ENCODE data around the gene CMTR1. TPM values are rescaled to one million over a fixed set of nuclear protein-coding genes. Genes with fewer than 3 reads are reported as not detected.

The CMTR1 gene
- total RNA-seq, 4 donors from 2014 or later, result 39.3 to 45.0 (median 40.9) TPM

DNA sequence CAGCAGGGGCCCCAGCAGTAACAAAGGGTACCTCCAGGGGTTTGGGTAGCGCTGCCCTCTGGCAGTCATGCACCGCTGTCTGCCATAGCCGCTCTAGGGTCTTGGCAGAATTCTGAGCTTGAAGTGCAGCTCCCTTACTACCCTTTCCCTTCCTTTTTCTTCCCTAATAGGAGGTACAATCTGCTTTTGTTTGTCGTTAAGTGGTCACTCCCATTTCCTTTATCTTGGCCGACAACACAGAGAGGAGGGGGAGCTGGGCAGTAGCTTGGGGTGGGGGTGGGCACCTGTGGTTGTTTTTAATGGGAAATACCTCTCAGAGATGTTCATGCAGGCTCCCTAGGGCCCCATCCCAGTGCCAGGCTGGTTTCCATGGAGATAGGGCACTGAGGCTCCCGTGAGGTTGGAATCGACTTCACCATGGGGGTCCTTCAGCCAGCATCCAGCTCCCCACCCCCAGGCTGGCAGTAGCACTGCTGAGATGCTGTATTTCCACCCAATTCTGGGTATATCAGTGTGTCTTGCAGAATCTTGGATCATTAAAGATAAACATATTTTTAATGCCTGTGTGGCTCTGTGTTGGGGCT lies 48.0 kb downstream of the CMTR1 start:
- 46 to 50% methylated on average over 7 of the region's 7 CpGs for WGBS, 2 donors
- Histone ChIP-seq H3K27ac (no peak overlapping the region), H3K4me3 (no peak overlapping the region), H3K36me3 (peaks cover 0 to 90% (median 13%) of the 10 kb centered on the region in 3 donors), H3K9me3 (no peaks in the 10 kb centered on the region), H3K4me1 (peaks cover 0 to 4% (median 0%) of the 10 kb centered on the region in 4 donors), H3K27me3 (no peaks in the 10 kb centered on the region)
- no peak for DNase-seq (ENCODE audit: low spot score in 2 of 2)
- TF ChIP-seq, protein P1, sequence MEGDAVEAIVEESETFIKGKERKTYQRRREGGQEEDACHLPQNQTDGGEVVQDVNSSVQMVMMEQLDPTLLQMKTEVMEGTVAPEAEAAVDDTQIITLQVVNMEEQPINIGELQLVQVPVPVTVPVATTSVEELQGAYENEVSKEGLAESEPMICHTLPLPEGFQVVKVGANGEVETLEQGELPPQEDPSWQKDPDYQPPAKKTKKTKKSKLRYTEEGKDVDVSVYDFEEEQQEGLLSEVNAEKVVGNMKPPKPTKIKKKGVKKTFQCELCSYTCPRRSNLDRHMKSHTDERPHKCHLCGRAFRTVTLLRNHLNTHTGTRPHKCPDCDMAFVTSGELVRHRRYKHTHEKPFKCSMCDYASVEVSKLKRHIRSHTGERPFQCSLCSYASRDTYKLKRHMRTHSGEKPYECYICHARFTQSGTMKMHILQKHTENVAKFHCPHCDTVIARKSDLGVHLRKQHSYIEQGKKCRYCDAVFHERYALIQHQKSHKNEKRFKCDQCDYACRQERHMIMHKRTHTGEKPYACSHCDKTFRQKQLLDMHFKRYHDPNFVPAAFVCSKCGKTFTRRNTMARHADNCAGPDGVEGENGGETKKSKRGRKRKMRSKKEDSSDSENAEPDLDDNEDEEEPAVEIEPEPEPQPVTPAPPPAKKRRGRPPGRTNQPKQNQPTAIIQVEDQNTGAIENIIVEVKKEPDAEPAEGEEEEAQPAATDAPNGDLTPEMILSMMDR (IDR thresholded peaks at IDR 0.05), result no peak
- TF ChIP-seq EP300 (IDR thresholded peaks at IDR 0.05), result no peak
- no peak for TF ChIP-seq POLR2A (IDR thresholded peaks at IDR 0.05)

- Histone ChIP-seq H3K27me3 (no peaks in the 10 kb centered on the region), H3K36me3 (peaks cover 0 to 81% (median 11%) of the 10 kb centered on the region in 3 donors), H3K4me1 (peaks cover 0 to 4% (median 0%) of the 10 kb centered on the region in 4 donors), H3K27ac (no peak overlapping the region), H3K4me3 (no peak overlapping the region), H3K9me3 (no peaks in the 10 kb centered on the region)
- 65 to 67% methylated on average over 15 of the region's 15 CpGs for WGBS, 2 donors
- TF ChIP-seq, protein P1 (IDR thresholded peaks at IDR 0.05), result no peak
- TF ChIP-seq POLR2A (IDR thresholded peaks at IDR 0.05), result no peak
- TF ChIP-seq EP300 (IDR thresholded peaks at IDR 0.05), result no peak
- no peak for DNase-seq (ENCODE audit: low spot score in 2 of 2)
These were observed 48.9 kb downstream of the CMTR1 start for GRCh38 chr6:37481711-37482605.

DNA sequence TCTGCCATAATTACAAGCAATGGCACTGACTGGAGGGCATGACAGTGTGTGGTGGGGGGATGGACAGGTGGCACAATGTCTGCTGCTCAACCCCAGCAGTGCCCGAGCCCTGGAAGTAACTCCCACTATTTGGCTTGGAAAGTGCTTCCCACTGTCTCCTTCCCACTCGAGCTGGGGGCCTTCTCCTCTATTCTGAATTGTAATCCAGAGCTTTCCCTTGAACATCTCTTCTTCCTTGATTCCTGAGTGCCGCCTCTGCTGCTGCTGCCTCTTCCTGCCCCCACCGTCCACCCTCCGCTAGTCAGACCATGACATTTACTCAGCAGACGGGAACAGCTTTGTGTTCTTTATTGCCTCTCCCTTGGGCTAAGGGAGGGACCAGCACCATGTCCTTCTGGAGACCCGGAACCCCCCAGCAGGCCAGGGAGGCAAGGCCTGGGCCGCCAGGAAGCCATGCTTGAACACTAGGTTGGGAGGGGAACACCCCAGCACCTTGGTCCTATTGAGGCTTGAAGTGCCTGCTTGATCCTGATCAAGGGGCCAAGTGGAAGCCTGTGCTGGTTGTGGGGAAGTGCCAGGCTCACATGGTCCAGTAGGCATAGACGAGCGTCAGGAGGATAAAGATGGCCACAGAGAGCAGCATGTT lies 49.7 kb downstream of the CMTR1 start:
- no peaks in the 10 kb centered on the region for H3K27me3 ChIP-seq
- no peaks in the 10 kb centered on the region for H3K9me3 ChIP-seq
- H3K27ac ChIP-seq, result no peak overlapping the region
- 61% methylated on average over 10 of the region's 10 CpGs for WGBS, 2 donors
- TF ChIP-seq POLR2A (IDR thresholded peaks at IDR 0.05) (no peak), EP300 (IDR thresholded peaks at IDR 0.05) (no peak)
- TF ChIP-seq, protein P1 (IDR thresholded peaks at IDR 0.05), result no peak
- peaks cover 0 to 73% (median 11%) of the 10 kb centered on the region in 3 donors for H3K36me3 ChIP-seq
- H3K4me1 ChIP-seq, result peaks cover 0 to 4% (median 0%) of the 10 kb centered on the region in 4 donors
- H3K4me3 ChIP-seq, result no peak overlapping the region
- no peak for DNase-seq (ENCODE audit: low spot score in 2 of 2)

GRCh38 chr6:37483252-37483901 lies 50.4 kb downstream of the CMTR1 start:
- H3K36me3 ChIP-seq, result peaks cover 0 to 71% (median 11%) of the 10 kb centered on the region in 3 donors
- no peak overlapping the region for H3K4me3 ChIP-seq
- no peak for DNase-seq (ENCODE audit: low spot score in 2 of 2)
- no peaks in the 10 kb centered on the region for H3K9me3 ChIP-seq
- 86 to 87% methylated on average over 9 to 11 of the region's 11 CpGs for WGBS, 2 donors
- TF ChIP-seq, protein P1 (IDR thresholded peaks at IDR 0.05), result no peak
- TF ChIP-seq EP300 (IDR thresholded peaks at IDR 0.05), result no peak
- no peak for TF ChIP-seq POLR2A (IDR thresholded peaks at IDR 0.05)
- H3K27me3 ChIP-seq, result no peaks in the 10 kb centered on the region
- H3K4me1 ChIP-seq, result peaks cover 0 to 4% (median 0%) of the 10 kb centered on the region in 4 donors
- no peak overlapping the region for H3K27ac ChIP-seq

Measured in tibial nerve (tissue), 4 donors.